Cortex of kidney (tissue), 1 donor: ENCODE results near the gene POR.
A peak's percentile ranks its signal among the peaks of the same experiment; 100 is the strongest.
"Not testable (repeated sequence)": the region's sequence is repeated elsewhere in the genome, so short reads cannot be mapped to it uniquely, and the experiment has no call there.

Experiments
- DNase-seq: peaks from one replicate; lab custom pipeline; 2025; lab: John Stamatoyannopoulos, UW

Gene POR

GRCh38 chr7:75914655-75915415, at the start of gene POR:
Gene POR (plus strand): TSS chr7:75915155. CDS start chr7:75954002, 38,847 bp downstream.
- DNase-seq, result peak; percentile 85

GRCh38 chr7:75866114-75866488, 48.9 kb upstream of the POR start:
- DNase-seq, result no peak

GRCh38 chr7:75866489-75867389, 48.2 kb upstream of the POR start:
- DNase-seq, result no peak

GRCh38 chr7:75867390-75867717, 47.6 kb upstream of the POR start:
- no peak for DNase-seq

GRCh38 chr7:75868153-75868552, 46.8 kb upstream of the POR start:
- DNase-seq, result no peak

GRCh38 chr7:75869776-75870379, 45.1 kb upstream of the POR start:
- no peak for DNase-seq

GRCh38 chr7:75870557-75871161, 44.3 kb upstream of the POR start:
- DNase-seq, result no peak

- no peak for DNase-seq
Measured at GRCh38 chr7:75872073-75872782, 42.7 kb upstream of the POR start.

GRCh38 chr7:75874180-75874579, 40.8 kb upstream of the POR start:
- not testable (repeated sequence) for DNase-seq

GRCh38 chr7:75875113-75876080, 39.6 kb upstream of the POR start:
- DNase-seq, result no peak

GRCh38 chr7:75876126-75876881, 38.7 kb upstream of the POR start:
- no peak for DNase-seq

GRCh38 chr7:75878312-75878768, 36.6 kb upstream of the POR start:
- no peak for DNase-seq

- DNase-seq, result peak; percentile 79
Measured at GRCh38 chr7:75878769-75879611, 36.0 kb upstream of the POR start, which contains the start of gene RHBDD2. Gene RHBDD2 (plus strand): TSS chr7:75879034. CDS start chr7:75879083, 49 bp downstream.

GRCh38 chr7:75879771-75880184, 35.2 kb upstream of the POR start:
- no peak for DNase-seq

- DNase-seq, result no peak
Measured at GRCh38 chr7:75880242-75880641, 34.7 kb upstream of the POR start.

GRCh38 chr7:75881436-75882095, 33.4 kb upstream of the POR start:
- no peak for DNase-seq

- not testable (repeated sequence) for DNase-seq
Measured at GRCh38 chr7:75883265-75883824, 31.6 kb upstream of the POR start.

GRCh38 chr7:75884476-75884875, 30.5 kb upstream of the POR start:
- DNase-seq, result no peak
